Measurements from ENCODE around the gene EVX2. TPM values are rescaled to one million over a fixed set of nuclear protein-coding genes. Genes with fewer than 3 reads are reported as not detected.

Gene EVX2
- total RNA-seq, 4 donors from 2014 or later, result not detected

GRCh38 chr2:176117823-176118371, 34.1 kb upstream of the EVX2 start:
- H3K36me3 ChIP-seq, result no peaks in the 10 kb centered on the region
- no peak overlapping the region for H3K27ac ChIP-seq
- intact Hi-C loops (cut with DNase I), result no loop called here
- TF ChIP-seq, protein P1, sequence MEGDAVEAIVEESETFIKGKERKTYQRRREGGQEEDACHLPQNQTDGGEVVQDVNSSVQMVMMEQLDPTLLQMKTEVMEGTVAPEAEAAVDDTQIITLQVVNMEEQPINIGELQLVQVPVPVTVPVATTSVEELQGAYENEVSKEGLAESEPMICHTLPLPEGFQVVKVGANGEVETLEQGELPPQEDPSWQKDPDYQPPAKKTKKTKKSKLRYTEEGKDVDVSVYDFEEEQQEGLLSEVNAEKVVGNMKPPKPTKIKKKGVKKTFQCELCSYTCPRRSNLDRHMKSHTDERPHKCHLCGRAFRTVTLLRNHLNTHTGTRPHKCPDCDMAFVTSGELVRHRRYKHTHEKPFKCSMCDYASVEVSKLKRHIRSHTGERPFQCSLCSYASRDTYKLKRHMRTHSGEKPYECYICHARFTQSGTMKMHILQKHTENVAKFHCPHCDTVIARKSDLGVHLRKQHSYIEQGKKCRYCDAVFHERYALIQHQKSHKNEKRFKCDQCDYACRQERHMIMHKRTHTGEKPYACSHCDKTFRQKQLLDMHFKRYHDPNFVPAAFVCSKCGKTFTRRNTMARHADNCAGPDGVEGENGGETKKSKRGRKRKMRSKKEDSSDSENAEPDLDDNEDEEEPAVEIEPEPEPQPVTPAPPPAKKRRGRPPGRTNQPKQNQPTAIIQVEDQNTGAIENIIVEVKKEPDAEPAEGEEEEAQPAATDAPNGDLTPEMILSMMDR (IDR thresholded peaks at IDR 0.05), result no peak
- no peak for TF ChIP-seq POLR2A (IDR thresholded peaks at IDR 0.05)
- H3K4me1 ChIP-seq, result peaks cover 0 to 9% of the 10 kb centered on the region in 2 donors
- no peak overlapping the region for H3K4me3 ChIP-seq (replicated peaks in 1 of 3)
- H3K9me3 ChIP-seq, result no peaks in the 10 kb centered on the region
- peaks cover 70% of the 10 kb centered on the region for H3K27me3 ChIP-seq
- WGBS, 2 donors, result 5 to 6% methylated on average over 11 of the region's 11 CpGs
- no peak for DNase-seq

DNA sequence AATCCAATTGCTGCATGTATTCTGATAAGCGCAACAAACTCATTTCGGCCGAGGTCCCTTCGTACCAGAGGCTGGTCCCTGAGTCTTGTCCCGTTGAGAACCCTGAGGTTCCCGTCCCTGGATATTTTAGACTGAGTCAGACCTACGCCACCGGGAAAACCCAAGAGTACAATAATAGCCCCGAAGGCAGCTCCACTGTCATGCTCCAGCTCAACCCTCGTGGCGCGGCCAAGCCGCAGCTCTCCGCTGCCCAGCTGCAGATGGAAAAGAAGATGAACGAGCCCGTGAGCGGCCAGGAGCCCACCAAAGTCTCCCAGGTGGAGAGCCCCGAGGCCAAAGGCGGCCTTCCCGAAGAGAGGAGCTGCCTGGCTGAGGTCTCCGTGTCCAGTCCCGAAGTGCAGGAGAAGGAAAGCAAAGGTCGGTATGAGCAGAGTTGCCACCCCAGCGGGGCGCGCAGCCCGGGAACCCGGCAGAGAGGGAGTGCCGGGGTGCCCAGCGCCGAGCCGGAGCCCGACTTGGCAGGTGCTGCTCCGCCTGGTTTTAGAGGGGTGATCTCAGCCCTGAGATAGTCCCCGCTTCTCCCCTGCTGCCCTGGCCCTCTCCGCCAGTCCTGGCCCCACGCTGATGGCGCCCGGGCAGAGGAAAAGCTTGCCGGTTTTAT, 33.5 kb upstream of the EVX2 start:
- intact Hi-C loops (cut with DNase I), result no loop called here
- TF ChIP-seq POLR2A (IDR thresholded peaks at IDR 0.05), result no peak
- TF ChIP-seq, protein P1 (IDR thresholded peaks at IDR 0.05), result no peak
- peaks cover 68% of the 10 kb centered on the region for H3K27me3 ChIP-seq
- 18 to 22% methylated on average over 15 to 32 of the region's 40 CpGs for WGBS, 2 donors
- DNase-seq, result no peak
- no peak overlapping the region for H3K27ac ChIP-seq
- H3K36me3 ChIP-seq, result no peaks in the 10 kb centered on the region
- peaks cover 0 to 3% of the 10 kb centered on the region in 2 donors for H3K4me1 ChIP-seq
- no peaks in the 10 kb centered on the region for H3K9me3 ChIP-seq
- no peak overlapping the region for H3K4me3 ChIP-seq (replicated peaks in 1 of 3)

- H3K27ac ChIP-seq, result no peak within 1 kb of the TSS
- no peaks in the 10 kb centered on the region for H3K36me3 ChIP-seq
- peaks cover 67% of the 10 kb centered on the region for H3K27me3 ChIP-seq
- H3K4me1 ChIP-seq, result no peaks in the 10 kb centered on the region
- intact Hi-C loops (cut with DNase I), result no loop called here
- H3K4me3 ChIP-seq (replicated peaks in 1 of 3), result no peak within 1 kb of the TSS
- TF ChIP-seq, protein P1 (IDR thresholded peaks at IDR 0.05), result peak in 1 of 6 experiments; percentile 4
- peak in 1 of 2 donors; percentile 12 for TF ChIP-seq POLR2A (IDR thresholded peaks at IDR 0.05)
- DNase-seq, result peak in 1 of 2 donors; percentile 28
- no peaks in the 10 kb centered on the region for H3K9me3 ChIP-seq
- WGBS, 2 donors, result 4 to 6% methylated on average over 25 to 29 of the region's 66 CpGs
Observed at GRCh38 chr2:176115883-176116813, 32.4 kb upstream of the EVX2 start, which contains the start of gene HOXD10. TSS of gene HOXD10 (plus strand) at chr2:176116778. CDS start at chr2:176116834, 56 bp downstream.

GRCh38 chr2:176114930-176115625, 31.3 kb upstream of the EVX2 start:
- intact Hi-C loops (cut with DNase I), result no loop called here
- Histone ChIP-seq H3K27me3 (peaks cover 67% of the 10 kb centered on the region), H3K4me1 (no peaks in the 10 kb centered on the region), H3K9me3 (no peaks in the 10 kb centered on the region), H3K4me3 (replicated peaks in 1 of 3) (no peak overlapping the region), H3K36me3 (no peaks in the 10 kb centered on the region), H3K27ac (no peak overlapping the region)
- WGBS, 2 donors, result 19 to 23% methylated on average over 16 of the region's 16 CpGs
- TF ChIP-seq POLR2A (IDR thresholded peaks at IDR 0.05), result no peak
- TF ChIP-seq, protein P1 (IDR thresholded peaks at IDR 0.05), result no peak
- no peak for DNase-seq

Measured in thyroid gland (tissue), 4 donors.